Fibroblast of lung (primary cell): Measurements from ENCODE around the gene TSSC4. TPM values are rescaled to one million over a fixed set of nuclear protein-coding genes. Genes with fewer than 3 reads are reported as not detected.

Source experiments
- DNase-seq, 2 donors: peaks; one replicate each; pipeline versions ENCODE4 v3.0.0 to v3.0.0-alpha.2; 2010; ENCODE audit warnings: low read depth in 2 of 2
- H2AFZ ChIP-seq: 2 replicates; pipeline ENCODE4 v1.5.1; 2012; ENCODE audit warnings: low read length, control low read depth, inconsistent platforms
- H3K27ac ChIP-seq: 2 replicates; pipeline ENCODE4 v1.5.1; 2011; ENCODE audit warnings: low read length, control low read depth; ENCODE audit not compliant: insufficient read depth
- H3K27me3 ChIP-seq: 2 replicates; pipeline ENCODE4 v1.5.1; 2011; ENCODE audit warnings: mild to moderate bottlenecking, low read length; ENCODE audit not compliant: control insufficient read depth, insufficient read depth
- H3K36me3 ChIP-seq: 2 replicates; pipeline ENCODE4 v1.5.1; 2011; ENCODE audit warnings: low read length; ENCODE audit not compliant: control insufficient read depth, insufficient read depth
- H3K4me1 ChIP-seq: 2 replicates; pipeline ENCODE4 v1.5.1; 2011; ENCODE audit warnings: low read length; ENCODE audit not compliant: control insufficient read depth, insufficient read depth; ENCODE audit errors: extremely low read depth
- H3K4me2 ChIP-seq: 2 replicates; pipeline ENCODE4 v1.5.1; 2011; ENCODE audit warnings: low read length, control low read depth; ENCODE audit not compliant: insufficient read depth; ENCODE audit errors: extremely low read depth
- H3K4me3 ChIP-seq, 4 experiments: fragments of 200-600 bp in 1 of 4; sonication (generic) in 1 of 4; replicated peaks in 1 of 4; 2 replicates each; pipeline ENCODE4 v1.5.1; 2011 to 2016; ENCODE audit warnings: low read length in 4 of 4, low read depth in 3 of 4, mild to moderate bottlenecking in 3 of 4, control low read depth in 2 of 4, inconsistent platforms in 1 of 4, mixed read lengths in 1 of 4; ENCODE audit not compliant: insufficient read depth in 1 of 4; ENCODE audit errors: control extremely low read depth in 1 of 4
- H3K79me2 ChIP-seq: 2 replicates; pipeline ENCODE4 v1.5.1; 2012; ENCODE audit warnings: mild to moderate bottlenecking, low read length, inconsistent platforms; ENCODE audit not compliant: control insufficient read depth, insufficient read depth
- H3K9ac ChIP-seq: 2 replicates; pipeline ENCODE4 v1.5.1; 2011; ENCODE audit warnings: mild to moderate bottlenecking, low read length, control low read depth; ENCODE audit not compliant: insufficient read depth
- H3K9me3 ChIP-seq: 2 replicates; pipeline ENCODE4 v1.5.1; 2012; ENCODE audit warnings: low read depth, low read length; ENCODE audit not compliant: control insufficient read depth, insufficient read depth
- H4K20me1 ChIP-seq: 2 replicates; pipeline ENCODE4 v1.5.1; 2011; ENCODE audit warnings: low read length; ENCODE audit not compliant: control insufficient read depth, insufficient read depth; ENCODE audit errors: extremely low read depth
- CTCF ChIP-seq, 2 donors: IDR thresholded peaks in 1 of 2; conservative IDR thresholded peaks in 1 of 2; 1 replicate in 1 of 2; 2 replicates in 1 of 2; pipeline ENCODE4 v1.5.1; 2011 to 2012; ENCODE audit warnings: low read length in 2 of 2, control low read depth in 1 of 2, inconsistent platforms in 1 of 2, low read depth in 1 of 2, mild to moderate bottlenecking in 1 of 2
- EZH2 ChIP-seq: IDR thresholded peaks from 2 replicates; pipeline ENCODE4 v1.5.1; 2012; ENCODE audit warnings: low read length, control low read depth, mild to moderate bottlenecking; ENCODE audit errors: missing control alignments
- polyA plus RNA-seq, 2 donors: library from polyadenylated mRNA; depleted of rRNA in 1 of 2; stranded (reverse) in 1 of 2; unstranded in 1 of 2; fragments of >200 nt; gene quantifications; 2 replicates each; pipeline ENCODE4 v1.2.1, GENCODE V29; 2011 to 2012; ENCODE audit warnings: missing spikeins in 1 of 2
- total RNA-seq: library from RNA; depleted of rRNA; stranded (reverse); fragments of >200 nt; gene quantifications from 2 replicates; pipeline ENCODE4 v1.2.1, GENCODE V29; 2014

The TSSC4 gene
- total and polyA plus RNA-seq, 2 donors (not counting 1 experiment from before 2014, with no cell fraction given), result 8.8 to 48.7 TPM

- H3K4me2 ChIP-seq, result no peak overlapping the region
- no peaks in the 10 kb centered on the region for H3K79me2 ChIP-seq
- no peak for DNase-seq
- TF ChIP-seq CTCF (conservative IDR thresholded peaks at IDR 0.05 in 1 of 2, IDR thresholded peaks at IDR 0.05 in 1 of 2; ENCODE audit: low read depth in 1 of 2, low read length in 2 of 2), result no peak
- no peak for TF ChIP-seq EZH2
- no peak overlapping the region for H3K4me3 ChIP-seq
- H3K36me3 ChIP-seq, result no peaks in the 10 kb centered on the region
- no peaks in the 10 kb centered on the region for H3K4me1 ChIP-seq
- no peaks in the 10 kb centered on the region for H3K27me3 ChIP-seq
- no peak overlapping the region for H3K27ac ChIP-seq
- no peak overlapping the region for H3K9ac ChIP-seq
- H3K9me3 ChIP-seq, result no peaks in the 10 kb centered on the region
- H2AFZ ChIP-seq, result no peak overlapping the region
- no peaks in the 10 kb centered on the region for H4K20me1 ChIP-seq
Measured at GRCh38 chr11:2368178-2368850, 32.2 kb upstream of the TSSC4 start.

DNA sequence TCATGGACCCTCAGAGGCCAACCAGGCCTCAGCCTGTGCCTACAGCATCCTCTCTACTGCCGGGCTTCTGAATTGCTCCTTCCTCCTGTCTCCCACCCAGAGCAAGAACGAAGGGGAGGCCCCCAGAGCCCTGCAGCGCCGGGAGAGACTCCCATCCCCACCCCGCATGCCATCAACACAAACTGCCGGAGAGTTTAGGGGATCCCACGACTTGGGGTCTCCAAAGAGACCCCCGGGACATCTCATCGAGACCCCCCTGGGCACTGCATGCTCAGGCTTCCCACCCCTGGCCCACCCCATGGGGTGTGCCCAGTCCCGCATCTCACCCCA lies 31.7 kb upstream of the TSSC4 start:
- Histone ChIP-seq H3K36me3 (no peaks in the 10 kb centered on the region), H3K79me2 (no peaks in the 10 kb centered on the region), H4K20me1 (no peaks in the 10 kb centered on the region), H3K4me1 (no peaks in the 10 kb centered on the region), H3K9me3 (no peaks in the 10 kb centered on the region), H2AFZ (no peak overlapping the region), H3K27ac (no peak overlapping the region), H3K27me3 (no peaks in the 10 kb centered on the region), H3K4me3 (no peak overlapping the region), H3K4me2 (no peak overlapping the region), H3K9ac (no peak overlapping the region)
- no peak for TF ChIP-seq EZH2
- no peak for TF ChIP-seq CTCF (conservative IDR thresholded peaks at IDR 0.05 in 1 of 2, IDR thresholded peaks at IDR 0.05 in 1 of 2; ENCODE audit: low read depth in 1 of 2, low read length in 2 of 2)
- DNase-seq, result no peak

DNA sequence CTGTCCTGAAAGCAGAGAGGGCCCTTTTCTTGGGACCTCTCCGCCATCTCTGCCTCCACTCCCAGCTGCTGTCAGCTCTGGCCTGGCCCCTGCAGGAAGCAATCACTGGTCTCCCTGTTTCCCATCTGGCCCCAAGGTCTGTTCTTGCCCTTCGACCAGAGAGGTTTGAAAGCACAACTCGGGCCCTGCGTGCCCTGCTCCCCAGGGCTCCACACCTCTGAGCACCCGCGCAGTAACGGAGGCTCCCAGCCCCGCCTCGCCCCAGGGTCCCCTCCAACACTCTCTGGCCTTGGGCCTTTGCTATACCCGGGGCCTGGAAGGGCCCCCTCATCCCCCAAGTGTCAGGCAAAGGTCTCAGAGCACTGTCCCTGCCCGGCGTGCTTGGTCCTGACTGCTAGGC lies 31.2 kb upstream of the TSSC4 start:
- Histone ChIP-seq H3K36me3 (no peaks in the 10 kb centered on the region), H3K4me3 (no peak overlapping the region), H4K20me1 (no peaks in the 10 kb centered on the region), H3K79me2 (no peaks in the 10 kb centered on the region), H2AFZ (no peak overlapping the region), H3K27ac (no peak overlapping the region), H3K9me3 (no peaks in the 10 kb centered on the region), H3K9ac (no peak overlapping the region), H3K4me1 (no peaks in the 10 kb centered on the region), H3K4me2 (no peak overlapping the region), H3K27me3 (no peaks in the 10 kb centered on the region)
- no peak for DNase-seq
- TF ChIP-seq CTCF (conservative IDR thresholded peaks at IDR 0.05 in 1 of 2, IDR thresholded peaks at IDR 0.05 in 1 of 2; ENCODE audit: low read depth in 1 of 2, low read length in 2 of 2), result no peak
- no peak for TF ChIP-seq EZH2
